Kidney epithelial cell (primary cell): ENCODE measurements around the gene FBXO47. TPM values are rescaled to one million over a fixed set of nuclear protein-coding genes. Genes with fewer than 3 reads are reported as not detected.

Experiments
- DNase-seq: peaks from one replicate; pipeline ENCODE4 v3.0.0-alpha.2; 2010; ENCODE audit warnings: low read depth
- H3K27me3 ChIP-seq: 2 replicates; pipeline ENCODE4 v1.6.0; 2011; ENCODE audit warnings: low read length; ENCODE audit not compliant: control insufficient read depth, insufficient read depth
- H3K36me3 ChIP-seq: 2 replicates; pipeline ENCODE4 v1.5.1; 2011; ENCODE audit warnings: low read length; ENCODE audit not compliant: control insufficient read depth, insufficient read depth
- H3K4me3 ChIP-seq: 2 replicates; pipeline ENCODE4 v1.5.1; 2011; ENCODE audit warnings: low read depth, mild to moderate bottlenecking, control low read depth, low read length
- CTCF ChIP-seq: IDR thresholded peaks from 2 replicates; pipeline ENCODE4 v1.5.1; 2011; ENCODE audit warnings: mild to moderate bottlenecking, moderate library complexity, low read length, control low read depth, inconsistent platforms; ENCODE audit not compliant: insufficient read depth, poor library complexity, severe bottlenecking
- total RNA-seq: library from RNA; depleted of rRNA; stranded (reverse); fragments of >200 nt; gene quantifications from 2 replicates; pipeline ENCODE4 v1.2.3, GENCODE V29; 2015

Gene FBXO47
- total RNA-seq, 1 donor from 2014 or later, result not detected

- Histone ChIP-seq H3K36me3 (no peaks in the 10 kb centered on the region), H3K27me3 (no peaks in the 10 kb centered on the region), H3K4me3 (no peak overlapping the region)
- TF ChIP-seq CTCF, result no peak
- DNase-seq, result no peak
Observed at GRCh38 chr17:38911081-38911730, 56.0 kb downstream of the FBXO47 start.

- no peaks in the 10 kb centered on the region for H3K27me3 ChIP-seq
- no peaks in the 10 kb centered on the region for H3K36me3 ChIP-seq
- no peak for TF ChIP-seq CTCF
- DNase-seq, result no peak
- H3K4me3 ChIP-seq, result no peak overlapping the region
Observed at GRCh38 chr17:38910325-38910724, 56.9 kb downstream of the FBXO47 start.

GRCh38 chr17:38908676-38909181 lies 58.5 kb downstream of the FBXO47 start:
- no peak for TF ChIP-seq CTCF
- no peaks in the 10 kb centered on the region for H3K36me3 ChIP-seq
- H3K4me3 ChIP-seq, result no peak overlapping the region
- DNase-seq, result no peak
- H3K27me3 ChIP-seq, result no peaks in the 10 kb centered on the region

- DNase-seq, result no peak
- Histone ChIP-seq H3K36me3 (no peaks in the 10 kb centered on the region), H3K27me3 (no peaks in the 10 kb centered on the region), H3K4me3 (no peak overlapping the region)
- TF ChIP-seq CTCF, result peak; percentile 8
Observed at GRCh38 chr17:38907930-38908675, 59.1 kb downstream of the FBXO47 start.

GRCh38 chr17:38906460-38907228 lies 60.6 kb downstream of the FBXO47 start:
- H3K27me3 ChIP-seq, result no peaks in the 10 kb centered on the region
- no peak for TF ChIP-seq CTCF
- no peaks in the 10 kb centered on the region for H3K36me3 ChIP-seq
- no peak for DNase-seq
- no peak overlapping the region for H3K4me3 ChIP-seq
